Endothelial cell of umbilical vein (primary cell): ENCODE results near the gene VAC14.

Source experiments
- CTCF ChIP-seq, 2 donors: IDR thresholded peaks; 1 replicate in 1 of 2; 2 replicates in 1 of 2; pipeline ENCODE4 v1.5.1; 2011; ENCODE audit warnings: low read length in 2 of 2, mild to moderate bottlenecking in 2 of 2, moderate library complexity in 2 of 2, control low read depth in 1 of 2, inconsistent platforms in 1 of 2, low read depth in 1 of 2; ENCODE audit not compliant: insufficient read depth in 1 of 2; ENCODE audit errors: extremely low read depth in 1 of 2
- EZH2 ChIP-seq: IDR thresholded peaks from 2 replicates; pipeline ENCODE4 v1.6.1; 2012; ENCODE audit warnings: borderline replicate concordance, low read depth, mild to moderate bottlenecking, moderate library complexity, low read length, inconsistent platforms; ENCODE audit not compliant: severe bottlenecking
- JUN ChIP-seq: IDR thresholded peaks from 2 replicates; pipeline ENCODE4 v1.6.1; 2011; ENCODE audit warnings: borderline replicate concordance, low read depth; ENCODE audit not compliant: insufficient read length, insufficient read depth
- POLR2A ChIP-seq: IDR thresholded peaks from 2 replicates; pipeline ENCODE4 v1.6.1; 2012; ENCODE audit warnings: low read depth, mild to moderate bottlenecking, control low read depth, low read length
- POLR2AphosphoS5 ChIP-seq: IDR thresholded peaks from 2 replicates; pipeline ENCODE4 v1.6.1; 2012; ENCODE audit warnings: low read depth, mild to moderate bottlenecking, control low read depth, low read length, moderate library complexity; ENCODE audit not compliant: insufficient read depth

- no peak for TF ChIP-seq CTCF (IDR thresholded peaks at IDR 0.05; ENCODE audit: extremely low read depth in 1 of 2, insufficient read depth in 1 of 2, low read depth in 1 of 2, low read length in 2 of 2)
- no peak for TF ChIP-seq POLR2A
- no peak for TF ChIP-seq EZH2
- TF ChIP-seq JUN: no peak
- no peak for TF ChIP-seq POLR2AphosphoS5
Observed at GRCh38 chr16:70744366-70744765, 56.6 kb downstream of the VAC14 start.
